Dermis microvascular lymphatic vessel endothelial cell (primary cell): ENCODE data around the gene HIRIP3. TPM values are rescaled to one million over a fixed set of nuclear protein-coding genes. Genes with fewer than 3 reads are reported as not detected.
"Not testable (repeated sequence)": the region's sequence is repeated elsewhere in the genome, so short reads cannot be mapped to it uniquely, and the experiment has no call there.

Source experiments
- DNase-seq, 2 donors: peaks; one replicate each; pipeline versions ENCODE4 v3.0.0 to v3.0.0-alpha.2; 2010; ENCODE audit warnings: low read depth in 2 of 2
- total RNA-seq: library from RNA; depleted of rRNA; stranded (reverse); fragments of >200 nt; gene quantifications from 2 replicates; pipeline ENCODE4 v1.2.1, GENCODE V29; 2014

The HIRIP3 gene
- total RNA-seq, 1 donor from 2014 or later: 5.6 TPM

DNA sequence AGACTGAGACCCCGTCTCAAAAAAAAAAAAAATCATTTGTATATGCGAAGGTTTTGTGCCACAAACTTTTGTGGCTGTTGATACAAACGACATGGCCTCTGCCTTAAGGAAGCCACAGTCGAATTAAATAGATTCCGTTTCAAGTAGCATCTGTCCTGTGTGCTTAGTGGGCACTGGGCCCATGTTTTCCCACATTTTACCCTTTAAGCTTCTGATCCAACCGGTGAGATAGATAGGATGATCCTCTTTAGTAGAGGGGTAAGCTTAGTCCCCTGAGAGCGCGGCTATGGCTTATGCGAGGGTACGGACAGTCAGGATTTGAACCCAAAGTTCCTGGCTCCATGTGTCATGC lies 34.3 kb downstream of the HIRIP3 start:
- DNase-seq: no peak

DNA sequence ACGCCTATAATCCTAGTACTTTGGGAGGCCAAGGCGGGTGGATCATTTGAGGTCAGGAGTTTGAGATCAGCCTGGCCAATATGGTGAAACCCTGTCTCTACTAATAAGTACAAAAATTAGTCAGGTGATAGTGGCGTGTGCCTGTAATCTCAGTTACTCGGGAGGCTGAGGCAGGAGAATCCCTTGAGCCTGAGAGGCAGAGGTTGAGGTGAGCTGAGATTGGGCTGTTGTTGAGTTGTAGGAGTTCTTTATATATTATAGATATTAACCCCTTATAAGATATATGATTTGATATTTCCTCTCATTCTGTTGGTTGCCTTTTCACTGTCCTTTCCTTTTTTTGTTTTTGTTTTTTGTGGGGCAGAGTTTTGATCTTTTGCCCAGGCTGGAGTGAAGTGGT lies 35.6 kb downstream of the HIRIP3 start:
- not testable (repeated sequence) for DNase-seq

DNA sequence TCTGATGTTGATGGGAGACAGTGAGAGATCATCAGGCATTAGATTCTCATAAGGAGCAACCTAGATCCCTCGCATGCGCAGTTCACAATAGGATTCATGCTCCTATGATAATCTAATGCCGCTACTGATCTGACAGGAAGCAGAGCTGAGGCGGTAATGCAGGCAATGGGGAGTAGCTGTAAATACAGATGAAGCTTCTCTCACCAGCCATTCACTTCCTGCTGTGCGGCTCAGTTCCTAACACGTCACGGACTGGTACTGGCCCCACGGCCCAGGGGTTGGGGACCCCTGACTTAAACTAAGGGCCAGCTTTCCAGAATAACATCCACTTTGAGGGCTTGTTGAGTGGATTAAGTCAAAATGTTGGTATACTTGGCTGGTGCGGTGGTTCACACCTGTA lies 36.1 kb downstream of the HIRIP3 start:
- DNase-seq: no peak

DNA sequence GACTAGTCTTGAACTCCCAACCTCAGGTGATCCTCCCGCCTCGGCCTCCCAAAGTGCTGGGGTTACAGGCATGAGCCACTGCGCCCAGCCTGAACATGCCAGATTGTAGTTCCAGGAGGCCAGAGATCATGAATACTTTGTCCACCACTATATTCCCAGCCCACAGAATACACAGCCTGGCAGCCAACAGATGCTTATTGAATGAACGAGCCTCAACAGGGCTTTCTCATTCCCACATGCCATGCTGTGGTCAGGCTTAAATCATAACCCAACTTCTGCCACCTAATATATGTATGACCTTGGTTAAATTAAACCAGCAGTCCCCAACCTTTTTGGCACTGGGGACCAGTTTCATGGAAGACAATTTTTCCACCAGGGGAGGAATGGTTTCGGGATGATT lies 36.7 kb downstream of the HIRIP3 start:
- DNase-seq: no peak

GRCh38 chr16:29951625-29952365 lies 43.6 kb downstream of the HIRIP3 start:
- no peak for DNase-seq

GRCh38 chr16:29950806-29951461 lies 44.5 kb downstream of the HIRIP3 start:
- no peak for DNase-seq

DNA sequence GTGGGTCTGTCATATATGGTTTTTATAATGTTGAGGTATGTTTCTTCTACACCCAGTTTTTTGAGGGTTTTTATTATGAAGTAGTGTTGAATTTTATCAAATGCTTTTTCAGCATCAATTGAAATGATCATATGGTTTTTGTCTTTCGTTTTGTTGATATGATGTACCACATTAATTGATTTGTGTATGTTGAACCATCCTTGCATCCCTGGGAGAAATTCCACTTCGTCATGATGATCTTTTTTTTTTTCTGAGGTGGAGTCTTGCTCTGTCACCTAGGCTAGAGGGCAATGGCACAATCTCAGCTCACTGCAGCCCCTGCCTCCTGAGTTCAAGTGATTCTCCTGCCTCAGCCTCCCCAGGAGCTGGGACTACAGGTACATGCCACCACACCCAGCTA lies 47.5 kb downstream of the HIRIP3 start:
- no peak for DNase-seq

GRCh38 chr16:29943846-29944799 lies 51.3 kb downstream of the HIRIP3 start:
- peak in 1 of 2 donors; percentile 59 for DNase-seq

Other genes with a start within 250 kb of the HIRIP3 start
- not detected in 2 replicates for gene C16orf54, start 249.6 kb downstream of the HIRIP3 start, total RNA-seq
- not detected in 2 replicates for gene ZG16, start 217.4 kb downstream of the HIRIP3 start, total RNA-seq
- gene KIF22, start 204.9 kb downstream of the HIRIP3 start, total RNA-seq: 24.1 and 47.2 TPM in 2 replicates
- 139 and 171 TPM in 2 replicates for gene MAZ, start 189.1 kb downstream of the HIRIP3 start, total RNA-seq
- 0.25 TPM in 1 of 2 replicates, not detected in the other for gene PRRT2, start 183.4 kb downstream of the HIRIP3 start, total RNA-seq
- 13.2 and 15.2 TPM in 2 replicates for gene PAGR1, start 179.5 kb downstream of the HIRIP3 start, total RNA-seq
- 141 and 161 TPM in 2 replicates for gene MVP, start 175.2 kb downstream of the HIRIP3 start, total RNA-seq
- 52.1 and 89.6 TPM in 2 replicates for gene CDIPT, start 132.4 kb downstream of the HIRIP3 start, total RNA-seq
- 0.26 and 2.5 TPM in 2 replicates for gene SEZ6L2, start 96.1 kb downstream of the HIRIP3 start, total RNA-seq
- 0.25 and 0.26 TPM in 2 replicates for gene ASPHD1, start 95.1 kb downstream of the HIRIP3 start, total RNA-seq
- 3.9 and 4.2 TPM in 2 replicates for gene KCTD13, start 69.4 kb downstream of the HIRIP3 start, total RNA-seq
- gene TMEM219, start 33.5 kb downstream of the HIRIP3 start, total RNA-seq: 50.6 and 62.7 TPM in 2 replicates
- gene TAOK2, start 21.7 kb downstream of the HIRIP3 start, total RNA-seq: 71.8 and 84.1 TPM in 2 replicates
- 13.0 and 14.2 TPM in 2 replicates for gene INO80E, start 624 bp upstream of the HIRIP3 start, total RNA-seq
- gene DOC2A, start 15.4 kb upstream of the HIRIP3 start, total RNA-seq: under 0.01 and 0.13 TPM in 2 replicates
- not detected in 2 replicates for gene C16orf92, start 27.6 kb upstream of the HIRIP3 start, total RNA-seq
- gene TLCD3B, start 35.7 kb upstream of the HIRIP3 start, total RNA-seq: not detected in 2 replicates
- 225 and 318 TPM in 2 replicates for gene ALDOA, start 70.1 kb upstream of the HIRIP3 start, total RNA-seq
- gene PPP4C, start 80.4 kb upstream of the HIRIP3 start, total RNA-seq: 214 and 244 TPM in 2 replicates
- gene TBX6, start 96.3 kb upstream of the HIRIP3 start, total RNA-seq: under 0.01 and 0.13 TPM in 2 replicates
- gene YPEL3, start 100.6 kb upstream of the HIRIP3 start, total RNA-seq: 13.0 and 27.9 TPM in 2 replicates
- 0.51 and 1.4 TPM in 2 replicates for gene GDPD3, start 117.9 kb upstream of the HIRIP3 start, total RNA-seq
- gene MAPK3, start 127.6 kb upstream of the HIRIP3 start, total RNA-seq: 33.4 and 60.2 TPM in 2 replicates
- 1.1 and 2.4 TPM in 2 replicates for gene CORO1A, start 188.0 kb upstream of the HIRIP3 start, total RNA-seq
- gene BOLA2B, start 198.0 kb upstream of the HIRIP3 start, total RNA-seq: 26.6 and 29.8 TPM in 2 replicates
- 52.4 and 73.0 TPM in 2 replicates for gene SLX1A, start 198.3 kb upstream of the HIRIP3 start, total RNA-seq
- 2.2 and 3.3 TPM in 2 replicates for gene SULT1A3, start 203.6 kb upstream of the HIRIP3 start, total RNA-seq